Rectal smooth muscle tissue (tissue), 1 donor: ENCODE measurements around the gene ABL1.
"Not testable (repeated sequence)": the region's sequence is repeated elsewhere in the genome, so short reads cannot be mapped to it uniquely, and the experiment has no call there.

Experiments used
- H3K27ac ChIP-seq: one replicate; pipeline ENCODE4 v1.7.0; 2013; ENCODE audit warnings: low read depth, low read length, inconsistent platforms
- H3K27me3 ChIP-seq: one replicate; pipeline ENCODE4 v1.7.0; 2013; ENCODE audit warnings: low read length; ENCODE audit not compliant: control insufficient read depth, insufficient read depth
- H3K36me3 ChIP-seq: one replicate; pipeline ENCODE4 v1.7.0; 2013; ENCODE audit warnings: low read length; ENCODE audit not compliant: control insufficient read depth, insufficient read depth
- H3K4me1 ChIP-seq: one replicate; pipeline ENCODE4 v1.7.0; 2013; ENCODE audit warnings: low read length; ENCODE audit not compliant: control insufficient read depth, insufficient read depth
- H3K4me3 ChIP-seq: one replicate; pipeline ENCODE4 v1.7.0; 2013; ENCODE audit warnings: low read length
- H3K9ac ChIP-seq: one replicate; pipeline ENCODE4 v1.7.0; 2013; ENCODE audit warnings: low read length

ABL1 gene

GRCh38 chr9:130908878-130909355 lies 73.9 kb downstream of the ABL1 start:
- Histone ChIP-seq H3K4me1 (no peaks in the 10 kb centered on the region), H3K27ac (no peak overlapping the region), H3K27me3 (no peaks in the 10 kb centered on the region), H3K4me3 (no peak overlapping the region), H3K9ac (no peak overlapping the region), H3K36me3 (no peaks in the 10 kb centered on the region)

GRCh38 chr9:130910041-130910440 lies 75.0 kb downstream of the ABL1 start:
- H3K4me1 ChIP-seq, H3K27ac ChIP-seq, H3K36me3 ChIP-seq, H3K4me3 ChIP-seq, H3K9ac ChIP-seq, H3K27me3 ChIP-seq: not testable (repeated sequence)

DNA sequence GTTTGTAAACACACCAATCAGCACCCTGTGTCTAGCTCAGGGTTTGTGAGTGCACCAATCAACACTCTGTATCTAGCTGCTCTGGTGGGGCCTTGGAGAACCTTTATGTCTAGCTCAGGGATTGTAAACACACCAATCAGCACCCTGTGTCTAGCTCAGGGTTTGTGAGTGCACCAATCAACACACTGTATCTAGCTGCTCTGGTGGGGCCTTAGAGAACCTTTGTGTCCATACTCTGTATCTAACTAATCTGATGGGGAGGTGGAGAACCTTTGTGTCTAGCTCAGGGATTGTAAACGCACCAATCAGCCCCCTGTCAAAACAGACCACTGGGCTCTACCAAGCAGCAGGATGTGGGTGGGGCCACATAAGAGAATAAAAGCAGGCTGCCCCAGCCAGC lies 75.6 kb downstream of the ABL1 start:
- not testable (repeated sequence) for H3K4me3 ChIP-seq, H3K27ac ChIP-seq, H3K4me1 ChIP-seq, H3K27me3 ChIP-seq, H3K9ac ChIP-seq, H3K36me3 ChIP-seq

DNA sequence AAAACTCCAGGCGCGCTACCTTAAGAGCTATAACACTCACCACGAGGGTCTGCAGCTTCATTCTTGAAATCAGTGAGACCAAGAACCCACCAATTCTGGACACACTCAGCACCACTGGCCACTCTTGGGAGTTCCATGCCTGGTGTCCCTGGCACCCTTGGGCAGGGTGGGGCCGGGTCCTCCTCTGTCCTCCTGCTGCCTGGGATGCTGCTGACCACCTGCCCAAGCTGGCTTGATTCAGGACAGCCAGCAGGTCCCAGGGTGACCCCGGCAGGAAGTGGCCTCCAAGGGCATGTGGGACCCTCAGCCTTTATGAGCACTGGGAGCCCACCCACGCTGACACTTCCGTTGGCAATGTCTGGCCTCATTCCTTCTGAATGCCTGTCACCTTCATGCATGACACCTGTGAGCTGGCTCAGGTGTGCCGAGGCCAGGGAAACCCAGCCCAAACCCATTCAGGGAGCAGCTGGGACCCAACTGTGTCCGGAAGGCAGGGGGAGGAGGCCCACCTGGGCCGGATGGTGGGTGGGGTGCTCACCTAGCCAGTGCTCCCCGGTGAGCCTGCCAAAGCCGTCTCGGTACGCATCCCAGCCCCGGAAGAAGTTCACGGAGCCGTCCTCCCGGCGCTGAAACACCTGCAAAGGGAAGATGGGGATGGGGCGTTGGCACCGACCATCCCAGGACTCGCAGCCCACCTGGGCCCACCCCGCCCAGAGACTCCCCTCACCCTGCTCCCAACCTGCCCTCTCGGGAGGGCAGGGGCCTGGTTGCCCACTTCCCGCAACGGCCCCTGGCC lies 76.4 kb downstream of the ABL1 start:
- Histone ChIP-seq H3K36me3 (no peaks in the 10 kb centered on the region), H3K27ac (no peak overlapping the region), H3K9ac (no peak overlapping the region), H3K27me3 (no peaks in the 10 kb centered on the region), H3K4me1 (no peaks in the 10 kb centered on the region), H3K4me3 (no peak overlapping the region)

GRCh38 chr9:130912932-130913598 lies 78.0 kb downstream of the ABL1 start:
- H3K27ac ChIP-seq: no peak overlapping the region
- H3K36me3 ChIP-seq: no peaks in the 10 kb centered on the region
- no peaks in the 10 kb centered on the region for H3K4me1 ChIP-seq
- no peaks in the 10 kb centered on the region for H3K27me3 ChIP-seq
- H3K9ac ChIP-seq: no peak overlapping the region
- no peak overlapping the region for H3K4me3 ChIP-seq

DNA sequence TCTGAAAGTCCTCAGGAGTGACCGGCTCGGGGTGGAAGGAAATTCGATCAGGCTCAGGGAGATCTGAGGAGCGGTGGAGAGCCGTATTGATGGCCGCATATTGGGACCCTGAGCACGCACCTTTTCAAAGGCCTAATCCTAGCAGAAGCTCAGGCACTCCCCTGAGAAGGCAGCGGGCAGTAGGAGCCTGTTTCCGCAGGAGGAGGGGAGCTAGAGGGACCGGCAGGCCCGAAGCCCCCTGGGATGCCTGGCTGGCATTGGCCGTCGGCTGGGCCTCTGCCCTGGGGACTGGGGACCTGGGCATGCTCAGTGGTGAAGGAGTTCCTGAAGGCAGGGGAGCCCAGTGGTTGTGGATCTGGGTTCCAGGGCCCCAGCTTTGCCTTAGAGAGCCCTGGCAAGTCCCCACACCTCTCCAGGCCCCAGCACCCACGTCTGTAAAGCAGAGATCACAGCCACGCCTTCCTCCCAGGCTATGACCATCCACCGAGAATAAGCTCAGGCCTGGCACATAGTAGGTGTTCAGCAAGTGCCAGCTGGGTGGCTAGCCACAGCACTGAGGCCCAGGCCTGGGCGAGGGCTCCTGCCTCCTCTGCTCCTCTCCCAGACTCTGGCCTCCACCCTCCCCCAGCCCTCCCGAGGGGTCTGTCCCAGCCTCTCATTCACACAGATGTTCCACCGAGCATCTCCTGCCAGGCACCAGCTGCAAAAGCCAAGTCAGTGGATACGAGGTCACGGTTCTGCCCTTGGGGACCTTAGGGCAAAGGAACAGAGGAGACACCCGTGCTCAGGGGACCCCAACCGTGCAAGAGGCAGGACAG lies 78.8 kb downstream of the ABL1 start:
- H3K27ac ChIP-seq: no peak overlapping the region
- H3K36me3 ChIP-seq: no peaks in the 10 kb centered on the region
- H3K4me3 ChIP-seq: no peak overlapping the region
- no peaks in the 10 kb centered on the region for H3K4me1 ChIP-seq
- no peaks in the 10 kb centered on the region for H3K27me3 ChIP-seq
- no peak overlapping the region for H3K9ac ChIP-seq

GRCh38 chr9:130914417-130915095 lies 79.5 kb downstream of the ABL1 start:
- H3K36me3 ChIP-seq: no peaks in the 10 kb centered on the region
- no peak overlapping the region for H3K9ac ChIP-seq
- H3K27ac ChIP-seq: no peak overlapping the region
- no peaks in the 10 kb centered on the region for H3K4me1 ChIP-seq
- H3K4me3 ChIP-seq: no peak overlapping the region
- H3K27me3 ChIP-seq: no peaks in the 10 kb centered on the region

GRCh38 chr9:130915096-130915447 lies 80.0 kb downstream of the ABL1 start:
- H3K4me3 ChIP-seq: no peak overlapping the region
- H3K27ac ChIP-seq: no peak overlapping the region
- no peaks in the 10 kb centered on the region for H3K4me1 ChIP-seq
- no peaks in the 10 kb centered on the region for H3K27me3 ChIP-seq
- no peaks in the 10 kb centered on the region for H3K36me3 ChIP-seq
- H3K9ac ChIP-seq: no peak overlapping the region

- Histone ChIP-seq H3K27ac (no peak overlapping the region), H3K4me3 (no peak overlapping the region), H3K36me3 (no peaks in the 10 kb centered on the region), H3K9ac (no peak overlapping the region), H3K4me1 (no peaks in the 10 kb centered on the region), H3K27me3 (no peaks in the 10 kb centered on the region)
Measured at GRCh38 chr9:130917168-130917960, 82.3 kb downstream of the ABL1 start.

GRCh38 chr9:130918101-130918825 lies 83.2 kb downstream of the ABL1 start:
- no peaks in the 10 kb centered on the region for H3K4me1 ChIP-seq
- no peaks in the 10 kb centered on the region for H3K27me3 ChIP-seq
- H3K36me3 ChIP-seq: no peaks in the 10 kb centered on the region
- H3K27ac ChIP-seq: no peak overlapping the region
- H3K4me3 ChIP-seq: no peak overlapping the region
- H3K9ac ChIP-seq: no peak overlapping the region

DNA sequence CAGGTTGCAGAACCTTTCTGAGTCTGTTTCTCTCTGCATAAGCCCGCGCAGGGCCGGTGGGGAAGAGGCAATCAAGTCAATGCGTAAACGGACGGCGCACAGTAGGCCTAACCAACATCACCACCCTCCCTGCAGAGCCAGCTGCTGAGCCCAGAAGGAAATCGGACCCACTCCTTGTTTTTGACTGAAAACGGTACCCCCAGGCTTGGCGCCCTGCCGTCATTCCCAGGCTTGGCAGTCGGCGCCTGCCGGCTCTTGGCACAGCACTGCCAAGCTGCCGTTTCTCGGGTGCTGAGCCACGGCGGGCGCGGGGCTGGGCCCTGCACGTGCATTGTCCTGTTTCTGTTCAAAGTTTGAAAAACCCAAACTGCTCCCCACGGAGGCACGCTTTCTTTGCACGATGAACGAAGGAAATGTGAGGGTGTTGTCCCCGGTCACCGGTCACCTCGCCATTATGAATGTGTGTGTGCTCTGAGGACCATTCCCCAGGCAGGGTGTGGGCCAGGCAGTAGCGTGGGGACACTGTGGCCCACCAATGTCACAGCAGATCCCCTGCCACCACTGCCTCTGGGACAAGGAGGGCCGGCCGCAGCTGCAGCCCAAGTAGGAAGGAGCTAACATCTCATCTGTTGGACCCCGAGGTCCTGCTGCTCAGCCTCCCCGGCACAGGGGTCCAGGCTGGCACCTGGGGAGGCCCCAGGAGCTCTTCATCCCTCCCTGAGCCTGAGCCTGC lies 83.9 kb downstream of the ABL1 start:
- Histone ChIP-seq H3K9ac (no peak overlapping the region), H3K4me3 (no peak overlapping the region), H3K27me3 (no peaks in the 10 kb centered on the region), H3K4me1 (no peaks in the 10 kb centered on the region), H3K27ac (no peak overlapping the region), H3K36me3 (no peaks in the 10 kb centered on the region)
